ENCODE data around the gene SIM1. TPM values are rescaled to one million over a fixed set of nuclear protein-coding genes. Genes with fewer than 3 reads are reported as not detected.

The SIM1 gene
- total RNA-seq, 1 experiment from 2014 or later = not detected

DNA sequence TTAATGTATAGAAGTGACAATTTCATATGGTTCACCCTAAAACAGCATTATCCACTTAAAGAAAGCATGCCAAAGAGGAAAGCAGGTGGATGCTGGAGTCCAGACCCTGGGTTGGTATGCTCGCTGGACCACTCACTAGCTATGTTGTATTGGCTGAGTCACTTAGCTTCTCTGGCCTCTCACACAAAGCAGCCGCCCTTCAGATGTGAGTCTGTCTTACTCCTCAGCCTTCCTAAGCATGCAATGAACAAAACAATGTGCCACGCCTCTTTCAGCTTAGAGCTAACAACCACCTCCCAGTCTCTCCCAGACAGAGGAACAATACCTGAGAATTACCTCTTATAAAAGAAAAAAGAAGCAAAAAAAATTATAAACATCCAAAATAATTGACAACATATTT is 29.4 kb downstream of the SIM1 start:
- no TSS peak for BruUV-seq (replicated peaks)
- no peaks in the 10 kb centered on the region for H3K27me3 ChIP-seq (ENCODE audit: control insufficient read depth, insufficient read depth, low read length)
- no peak for TF ChIP-seq TCF7L2 (IDR thresholded peaks at IDR 0.05; ENCODE audit: low read depth, low read length)
- TF ChIP-seq, protein P1, sequence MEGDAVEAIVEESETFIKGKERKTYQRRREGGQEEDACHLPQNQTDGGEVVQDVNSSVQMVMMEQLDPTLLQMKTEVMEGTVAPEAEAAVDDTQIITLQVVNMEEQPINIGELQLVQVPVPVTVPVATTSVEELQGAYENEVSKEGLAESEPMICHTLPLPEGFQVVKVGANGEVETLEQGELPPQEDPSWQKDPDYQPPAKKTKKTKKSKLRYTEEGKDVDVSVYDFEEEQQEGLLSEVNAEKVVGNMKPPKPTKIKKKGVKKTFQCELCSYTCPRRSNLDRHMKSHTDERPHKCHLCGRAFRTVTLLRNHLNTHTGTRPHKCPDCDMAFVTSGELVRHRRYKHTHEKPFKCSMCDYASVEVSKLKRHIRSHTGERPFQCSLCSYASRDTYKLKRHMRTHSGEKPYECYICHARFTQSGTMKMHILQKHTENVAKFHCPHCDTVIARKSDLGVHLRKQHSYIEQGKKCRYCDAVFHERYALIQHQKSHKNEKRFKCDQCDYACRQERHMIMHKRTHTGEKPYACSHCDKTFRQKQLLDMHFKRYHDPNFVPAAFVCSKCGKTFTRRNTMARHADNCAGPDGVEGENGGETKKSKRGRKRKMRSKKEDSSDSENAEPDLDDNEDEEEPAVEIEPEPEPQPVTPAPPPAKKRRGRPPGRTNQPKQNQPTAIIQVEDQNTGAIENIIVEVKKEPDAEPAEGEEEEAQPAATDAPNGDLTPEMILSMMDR (IDR thresholded peaks at IDR 0.05) = no peak
- TF ChIP-seq, protein P2, sequence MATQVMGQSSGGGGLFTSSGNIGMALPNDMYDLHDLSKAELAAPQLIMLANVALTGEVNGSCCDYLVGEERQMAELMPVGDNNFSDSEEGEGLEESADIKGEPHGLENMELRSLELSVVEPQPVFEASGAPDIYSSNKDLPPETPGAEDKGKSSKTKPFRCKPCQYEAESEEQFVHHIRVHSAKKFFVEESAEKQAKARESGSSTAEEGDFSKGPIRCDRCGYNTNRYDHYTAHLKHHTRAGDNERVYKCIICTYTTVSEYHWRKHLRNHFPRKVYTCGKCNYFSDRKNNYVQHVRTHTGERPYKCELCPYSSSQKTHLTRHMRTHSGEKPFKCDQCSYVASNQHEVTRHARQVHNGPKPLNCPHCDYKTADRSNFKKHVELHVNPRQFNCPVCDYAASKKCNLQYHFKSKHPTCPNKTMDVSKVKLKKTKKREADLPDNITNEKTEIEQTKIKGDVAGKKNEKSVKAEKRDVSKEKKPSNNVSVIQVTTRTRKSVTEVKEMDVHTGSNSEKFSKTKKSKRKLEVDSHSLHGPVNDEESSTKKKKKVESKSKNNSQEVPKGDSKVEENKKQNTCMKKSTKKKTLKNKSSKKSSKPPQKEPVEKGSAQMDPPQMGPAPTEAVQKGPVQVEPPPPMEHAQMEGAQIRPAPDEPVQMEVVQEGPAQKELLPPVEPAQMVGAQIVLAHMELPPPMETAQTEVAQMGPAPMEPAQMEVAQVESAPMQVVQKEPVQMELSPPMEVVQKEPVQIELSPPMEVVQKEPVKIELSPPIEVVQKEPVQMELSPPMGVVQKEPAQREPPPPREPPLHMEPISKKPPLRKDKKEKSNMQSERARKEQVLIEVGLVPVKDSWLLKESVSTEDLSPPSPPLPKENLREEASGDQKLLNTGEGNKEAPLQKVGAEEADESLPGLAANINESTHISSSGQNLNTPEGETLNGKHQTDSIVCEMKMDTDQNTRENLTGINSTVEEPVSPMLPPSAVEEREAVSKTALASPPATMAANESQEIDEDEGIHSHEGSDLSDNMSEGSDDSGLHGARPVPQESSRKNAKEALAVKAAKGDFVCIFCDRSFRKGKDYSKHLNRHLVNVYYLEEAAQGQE (IDR thresholded peaks at IDR 0.05; ENCODE audit: insufficient read depth in 1 of 2, low read depth in 2 of 2, low read length in 1 of 2) = no peak
- TF ChIP-seq POLR2AphosphoS5 (IDR thresholded peaks at IDR 0.05; ENCODE audit: low read depth, low read length) = no peak
- no peak for TF ChIP-seq SIN3A (IDR thresholded peaks at IDR 0.05; ENCODE audit: borderline replicate concordance, insufficient read depth, low read depth, low read length)
- ATAC-seq (no peak), DNase-seq (ENCODE audit: low read depth, low spot score) (no peak)
- POLR2A ChIA-PET = no interaction called here
- CTCF ChIA-PET = no interaction called here
- H3K4me1 ChIP-seq (ENCODE audit: control insufficient read depth, insufficient read depth, low read length) = no peaks in the 10 kb centered on the region
- H3K27ac ChIP-seq (ENCODE audit: low read length) = no peak overlapping the region
- in situ Hi-C loops (cut with HindIII; ENCODE audit: low pct_unique_long_range_greater_than_20kb, low sequenced_read_pairs) (no loop called here), intact Hi-C loops (cut with micrococcal nuclease; ENCODE audit: unreplicated experiment) (no loop called here)
- no peak overlapping the region for H3K4me3 ChIP-seq (ENCODE audit: low read depth in 2 of 2, low read length in 2 of 2)
- no peaks in the 10 kb centered on the region for H3K36me3 ChIP-seq (ENCODE audit: control insufficient read depth, insufficient read depth, low read length)
- H3K9me3 ChIP-seq (ENCODE audit: control insufficient read depth, insufficient read depth, low read depth, low read length) = no peaks in the 10 kb centered on the region

DNA sequence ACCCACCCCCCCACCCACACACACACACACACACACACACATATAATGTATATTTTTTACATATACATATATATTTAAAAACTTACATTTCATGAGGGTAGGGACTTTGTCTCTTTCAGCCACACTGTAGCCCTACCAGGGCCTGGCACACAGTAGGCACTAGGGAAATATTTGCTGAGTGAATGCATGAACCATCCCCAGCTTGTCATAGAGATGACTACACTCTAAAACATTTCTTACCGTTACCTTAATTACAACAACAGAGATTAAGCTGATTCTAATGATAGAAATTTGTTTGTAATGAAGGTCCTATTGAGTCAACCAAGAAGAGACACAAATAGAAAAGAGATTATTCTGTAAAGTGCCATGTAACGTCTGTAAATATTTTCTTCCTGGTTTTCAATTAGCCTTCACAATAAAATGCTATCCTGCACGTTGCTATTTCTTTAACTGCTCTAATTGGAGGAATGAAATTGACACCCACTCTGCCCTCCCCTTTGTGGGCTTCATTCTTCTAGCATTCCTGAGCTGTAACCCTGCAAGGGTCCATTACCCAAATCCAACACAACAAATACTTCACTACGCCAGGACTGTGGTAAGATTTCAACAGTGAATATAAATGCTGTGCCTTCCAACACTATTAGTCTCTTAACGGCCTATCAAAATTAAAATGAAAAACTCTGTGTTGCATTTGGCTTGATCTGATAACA is 30.8 kb downstream of the SIM1 start:
- H3K4me1 ChIP-seq (ENCODE audit: control insufficient read depth, insufficient read depth, low read length) = no peaks in the 10 kb centered on the region
- H3K27me3 ChIP-seq (ENCODE audit: control insufficient read depth, insufficient read depth, low read length) = no peaks in the 10 kb centered on the region
- no peaks in the 10 kb centered on the region for H3K36me3 ChIP-seq (ENCODE audit: control insufficient read depth, insufficient read depth, low read length)
- H3K4me3 ChIP-seq (ENCODE audit: low read depth in 2 of 2, low read length in 2 of 2) = no peak overlapping the region
- CTCF ChIA-PET = interaction anchor here (0.7 kb wide), 1 partner anchor 56 kb away, joined by 3 read pairs; no protein-coding TSS in a partner anchor
- no peak overlapping the region for H3K27ac ChIP-seq (ENCODE audit: low read length)
- in situ Hi-C loops (cut with HindIII; ENCODE audit: low pct_unique_long_range_greater_than_20kb, low sequenced_read_pairs) = no loop called here
- POLR2A ChIA-PET = no interaction called here
- no TSS peak for BruUV-seq (replicated peaks)
- H3K9me3 ChIP-seq (ENCODE audit: control insufficient read depth, insufficient read depth, low read depth, low read length) = no peaks in the 10 kb centered on the region
- no peak for TF ChIP-seq SIN3A (IDR thresholded peaks at IDR 0.05; ENCODE audit: borderline replicate concordance, insufficient read depth, low read depth, low read length)
- TF ChIP-seq, protein P1 (IDR thresholded peaks at IDR 0.05) = no peak
- no peak for TF ChIP-seq POLR2AphosphoS5 (IDR thresholded peaks at IDR 0.05; ENCODE audit: low read depth, low read length)
- TF ChIP-seq TCF7L2 (IDR thresholded peaks at IDR 0.05; ENCODE audit: low read depth, low read length) = no peak
- TF ChIP-seq, protein P2 (IDR thresholded peaks at IDR 0.05; ENCODE audit: insufficient read depth in 1 of 2, low read depth in 2 of 2, low read length in 1 of 2) = no peak
- ATAC-seq (no peak), DNase-seq (ENCODE audit: low read depth, low spot score) (no peak)
- intact Hi-C loops (cut with micrococcal nuclease; ENCODE audit: unreplicated experiment) = no loop called here

Data from Panc1 (cell line).